ENCODE data around the gene STT3B.
A peak's percentile ranks its signal among the peaks of the same experiment; 100 is the strongest.

The STT3B gene

DNA sequence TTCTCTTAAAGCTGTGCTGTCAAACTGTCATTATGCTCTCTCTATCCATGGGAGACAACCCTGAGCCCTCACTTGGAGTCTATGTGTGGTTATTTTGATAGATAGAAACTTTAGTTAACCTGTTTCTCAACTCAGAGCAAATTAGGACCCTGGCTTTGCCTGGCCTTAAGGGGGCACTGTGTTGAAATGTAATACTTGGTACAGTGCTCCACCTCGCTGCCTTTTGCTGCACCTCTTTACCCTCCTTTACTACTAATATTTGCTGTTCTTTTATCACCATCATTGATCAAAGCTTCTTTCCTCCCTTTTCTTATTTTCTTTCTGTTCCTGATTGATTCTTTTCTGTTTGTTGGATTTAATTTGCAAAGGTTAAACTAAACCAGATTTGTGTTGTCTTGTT is 34.3 kb downstream of the STT3B start:
- TF ChIP-seq, protein P1, sequence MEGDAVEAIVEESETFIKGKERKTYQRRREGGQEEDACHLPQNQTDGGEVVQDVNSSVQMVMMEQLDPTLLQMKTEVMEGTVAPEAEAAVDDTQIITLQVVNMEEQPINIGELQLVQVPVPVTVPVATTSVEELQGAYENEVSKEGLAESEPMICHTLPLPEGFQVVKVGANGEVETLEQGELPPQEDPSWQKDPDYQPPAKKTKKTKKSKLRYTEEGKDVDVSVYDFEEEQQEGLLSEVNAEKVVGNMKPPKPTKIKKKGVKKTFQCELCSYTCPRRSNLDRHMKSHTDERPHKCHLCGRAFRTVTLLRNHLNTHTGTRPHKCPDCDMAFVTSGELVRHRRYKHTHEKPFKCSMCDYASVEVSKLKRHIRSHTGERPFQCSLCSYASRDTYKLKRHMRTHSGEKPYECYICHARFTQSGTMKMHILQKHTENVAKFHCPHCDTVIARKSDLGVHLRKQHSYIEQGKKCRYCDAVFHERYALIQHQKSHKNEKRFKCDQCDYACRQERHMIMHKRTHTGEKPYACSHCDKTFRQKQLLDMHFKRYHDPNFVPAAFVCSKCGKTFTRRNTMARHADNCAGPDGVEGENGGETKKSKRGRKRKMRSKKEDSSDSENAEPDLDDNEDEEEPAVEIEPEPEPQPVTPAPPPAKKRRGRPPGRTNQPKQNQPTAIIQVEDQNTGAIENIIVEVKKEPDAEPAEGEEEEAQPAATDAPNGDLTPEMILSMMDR (IDR thresholded peaks at IDR 0.05; ENCODE audit: control insufficient read depth, insufficient read depth, low read depth, low read length, missing control alignments): peak; percentile 34
- H3K4me3 ChIP-seq (ENCODE audit: control insufficient read depth, low read depth, low read length): no peak overlapping the region
- DNase-seq (ENCODE audit: low read depth): no peak

DNA sequence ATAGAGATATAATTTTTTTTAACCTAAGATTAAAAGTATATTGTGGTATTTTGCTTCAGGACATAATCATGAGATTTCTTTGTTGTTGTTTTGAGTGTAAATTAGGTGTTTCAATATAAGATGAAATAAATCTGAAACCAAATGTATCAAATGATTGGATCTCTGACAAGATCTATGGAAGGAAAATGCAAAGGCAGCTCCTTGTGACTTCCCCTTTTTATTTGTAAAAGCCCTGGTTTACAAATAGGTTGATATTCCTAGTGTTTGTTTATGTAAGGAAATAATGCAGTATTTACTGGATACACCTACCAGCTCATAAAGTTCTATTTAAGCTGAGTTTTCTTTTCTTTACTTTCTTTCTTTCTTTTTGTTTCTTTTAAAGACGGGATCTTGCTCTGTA is 35.9 kb downstream of the STT3B start:
- no peak for DNase-seq (ENCODE audit: low read depth)

GRCh38 chr3:31571325-31571724 is 38.6 kb downstream of the STT3B start:
- DNase-seq (ENCODE audit: low read depth): no peak
- H3K4me3 ChIP-seq (ENCODE audit: control insufficient read depth, low read depth, low read length): no peak overlapping the region
- TF ChIP-seq, protein P1 (IDR thresholded peaks at IDR 0.05; ENCODE audit: control insufficient read depth, insufficient read depth, low read depth, low read length, missing control alignments): no peak

More for the DNA sequence above, 35.9 kb downstream of the STT3B start:
- no peak overlapping the region for H3K4me3 ChIP-seq (ENCODE audit: control insufficient read depth, low read depth, low read length)
- TF ChIP-seq, protein P1 (IDR thresholded peaks at IDR 0.05; ENCODE audit: control insufficient read depth, insufficient read depth, low read depth, low read length, missing control alignments): no peak

DNA sequence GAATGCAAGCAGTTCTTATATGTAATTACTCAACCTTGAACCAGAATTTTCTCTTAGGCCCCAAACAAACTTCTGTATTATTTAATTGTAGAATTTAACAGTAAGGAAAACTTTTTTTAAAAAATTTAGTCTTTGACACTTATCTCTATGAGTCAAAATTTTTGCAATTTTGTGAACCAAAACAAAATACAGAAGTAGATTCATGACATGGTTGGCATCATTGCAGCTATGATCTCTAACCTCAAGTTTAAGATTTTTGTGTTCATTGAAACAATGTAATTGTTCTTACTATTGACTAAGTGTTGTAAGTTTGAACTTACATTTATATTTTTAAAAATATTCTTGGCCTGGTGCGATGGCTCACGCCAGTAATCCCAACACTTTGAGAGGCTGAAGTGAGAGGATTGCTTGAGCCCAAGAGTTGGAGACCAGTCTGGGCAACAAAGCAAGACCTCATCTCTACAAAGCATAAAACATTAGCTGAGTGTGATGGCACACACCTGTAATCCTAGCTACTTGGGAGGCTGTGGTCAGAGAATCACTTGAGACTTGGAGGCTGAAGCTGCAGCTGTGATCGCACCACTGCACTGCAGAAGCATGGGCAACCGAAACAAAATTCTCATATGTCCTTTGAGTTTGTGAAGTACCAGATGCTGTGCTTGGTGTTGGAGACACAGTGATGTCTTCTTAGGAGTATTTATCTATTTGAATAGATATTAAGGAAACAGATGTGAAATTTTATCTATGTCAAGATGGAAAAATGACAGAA is 39.7 kb downstream of the STT3B start:
- DNase-seq (ENCODE audit: low read depth): no peak
- no peak overlapping the region for H3K4me3 ChIP-seq (ENCODE audit: control insufficient read depth, low read depth, low read length)
- TF ChIP-seq, protein P1 (IDR thresholded peaks at IDR 0.05; ENCODE audit: control insufficient read depth, insufficient read depth, low read depth, low read length, missing control alignments): no peak

DNA sequence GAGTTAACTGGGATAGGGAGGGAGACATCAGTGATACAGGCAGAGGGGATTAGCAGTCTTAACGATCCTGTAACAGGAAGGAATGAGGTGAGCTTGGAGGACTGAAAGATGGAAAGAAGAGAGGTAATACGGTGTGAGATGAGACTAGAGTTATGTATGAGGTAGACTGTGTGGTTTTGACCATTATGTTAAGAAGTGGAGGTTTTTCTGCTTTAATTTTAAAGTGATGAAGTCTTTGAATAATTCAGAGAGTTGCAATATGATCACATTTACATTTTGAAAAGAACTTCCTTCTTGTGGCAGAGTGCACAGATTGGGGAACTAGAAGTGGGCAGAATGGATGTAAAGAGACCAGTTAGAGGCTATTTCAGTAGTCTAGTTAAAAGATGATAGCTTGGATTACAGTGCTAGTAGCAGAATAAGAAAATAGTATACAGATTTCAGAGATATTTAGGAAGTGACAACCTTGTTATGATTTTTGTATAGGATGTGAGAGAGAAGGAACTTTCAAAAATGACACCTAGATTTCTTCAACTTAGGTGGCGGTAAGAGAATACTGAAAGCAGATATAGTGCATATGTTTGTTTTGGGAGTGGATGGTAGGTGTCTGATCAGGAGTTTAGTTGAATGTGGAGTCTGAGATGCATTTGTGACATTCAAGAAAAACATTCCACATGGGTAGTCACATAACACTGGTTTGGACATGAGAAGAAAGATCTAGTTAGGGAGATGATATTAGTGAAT is 40.5 kb downstream of the STT3B start:
- TF ChIP-seq, protein P1 (IDR thresholded peaks at IDR 0.05; ENCODE audit: control insufficient read depth, insufficient read depth, low read depth, low read length, missing control alignments): no peak
- DNase-seq (ENCODE audit: low read depth): no peak
- no peak overlapping the region for H3K4me3 ChIP-seq (ENCODE audit: control insufficient read depth, low read depth, low read length)

DNA sequence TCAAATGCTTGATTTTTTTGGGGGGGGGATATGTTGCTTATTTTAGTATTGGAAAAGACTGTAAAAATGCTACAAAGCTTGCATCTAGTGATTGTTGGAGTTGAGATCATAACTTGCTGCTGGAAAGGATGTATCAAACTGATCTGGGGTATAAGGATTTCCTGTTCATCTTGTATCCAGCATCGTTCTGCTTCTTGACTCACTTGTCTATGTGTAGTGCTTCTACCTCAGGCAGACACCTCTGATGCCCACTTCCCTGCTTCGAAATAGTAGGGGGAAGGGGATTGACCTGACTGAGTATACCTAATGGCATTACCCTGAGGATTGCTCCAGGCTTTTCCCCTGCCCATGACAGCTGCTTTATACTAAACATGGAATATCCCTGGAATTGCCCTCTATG is 42.7 kb downstream of the STT3B start:
- no peak for DNase-seq (ENCODE audit: low read depth)
- H3K4me3 ChIP-seq (ENCODE audit: control insufficient read depth, low read depth, low read length): no peak overlapping the region
- TF ChIP-seq, protein P1 (IDR thresholded peaks at IDR 0.05; ENCODE audit: control insufficient read depth, insufficient read depth, low read depth, low read length, missing control alignments): no peak

Data from AG09309 (cell line).